Measurements from ENCODE around the gene DENND1C. TPM values are rescaled to one million over a fixed set of nuclear protein-coding genes. Genes with fewer than 3 reads are reported as not detected.

Gene DENND1C
- total RNA-seq, 2 experiments from 2014 or later, result 40.9 to 68.3 TPM

DNA sequence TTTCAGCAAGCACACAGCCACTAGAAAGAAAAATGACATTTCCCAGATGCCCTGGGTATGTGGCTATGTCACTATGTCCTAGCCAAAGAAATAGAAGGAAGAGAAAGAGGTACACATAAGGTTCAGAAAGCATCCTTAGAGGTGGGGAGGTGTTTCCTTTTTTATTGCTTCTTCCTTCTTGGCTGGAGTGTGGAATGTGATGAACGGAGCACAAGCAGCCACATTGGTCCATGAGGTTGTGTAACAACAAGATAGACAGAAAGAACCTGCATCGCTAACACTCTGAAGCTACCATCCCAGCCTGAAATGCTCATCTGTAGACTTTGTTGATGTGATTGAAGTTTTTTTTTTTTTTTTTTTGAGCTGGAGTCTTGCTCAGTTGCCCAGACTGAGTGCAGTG is 28.7 kb downstream of the DENND1C start:
- Histone ChIP-seq H3K4me1 (ENCODE audit: insufficient read depth, low read length, poor library complexity, severe bottlenecking) (peaks cover 6% of the 10 kb centered on the region), H4K20me1 (ENCODE audit: insufficient read depth, low read length) (no peaks in the 10 kb centered on the region), H2AFZ (ENCODE audit: low read length) (no peak overlapping the region), H3K79me2 (ENCODE audit: insufficient read depth, low read depth, low read length) (no peaks in the 10 kb centered on the region), H3K4me2 (ENCODE audit: low read length) (no peak overlapping the region), H3K9me3 (ENCODE audit: low read length) (peaks cover 25% of the 10 kb centered on the region), H3K27ac (ENCODE audit: low read depth, low read length, poor library complexity, severe bottlenecking) (no peak overlapping the region), H3K9me2 (ENCODE audit: insufficient read depth, low read length) (no peaks in the 10 kb centered on the region), H3K36me3 (ENCODE audit: insufficient read depth, low read length) (peaks cover 79% of the 10 kb centered on the region), H3K4me3 (ENCODE audit: low read depth, low read length, poor library complexity, severe bottlenecking) (no peak overlapping the region)
- TSS peak; percentile 24 for BruUV-seq (replicated peaks)
- TF ChIP-seq, protein P1, sequence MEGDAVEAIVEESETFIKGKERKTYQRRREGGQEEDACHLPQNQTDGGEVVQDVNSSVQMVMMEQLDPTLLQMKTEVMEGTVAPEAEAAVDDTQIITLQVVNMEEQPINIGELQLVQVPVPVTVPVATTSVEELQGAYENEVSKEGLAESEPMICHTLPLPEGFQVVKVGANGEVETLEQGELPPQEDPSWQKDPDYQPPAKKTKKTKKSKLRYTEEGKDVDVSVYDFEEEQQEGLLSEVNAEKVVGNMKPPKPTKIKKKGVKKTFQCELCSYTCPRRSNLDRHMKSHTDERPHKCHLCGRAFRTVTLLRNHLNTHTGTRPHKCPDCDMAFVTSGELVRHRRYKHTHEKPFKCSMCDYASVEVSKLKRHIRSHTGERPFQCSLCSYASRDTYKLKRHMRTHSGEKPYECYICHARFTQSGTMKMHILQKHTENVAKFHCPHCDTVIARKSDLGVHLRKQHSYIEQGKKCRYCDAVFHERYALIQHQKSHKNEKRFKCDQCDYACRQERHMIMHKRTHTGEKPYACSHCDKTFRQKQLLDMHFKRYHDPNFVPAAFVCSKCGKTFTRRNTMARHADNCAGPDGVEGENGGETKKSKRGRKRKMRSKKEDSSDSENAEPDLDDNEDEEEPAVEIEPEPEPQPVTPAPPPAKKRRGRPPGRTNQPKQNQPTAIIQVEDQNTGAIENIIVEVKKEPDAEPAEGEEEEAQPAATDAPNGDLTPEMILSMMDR (conservative IDR thresholded peaks at IDR 0.05; ENCODE audit: low read length), result no peak
- TF ChIP-seq EZH2phosphoT487 (IDR thresholded peaks at IDR 0.05; ENCODE audit: borderline replicate concordance, low read depth, low read length), result no peak
- POLR2A ChIA-PET, result interaction anchor here (0.8 kb wide), 1 partner anchor 156 kb away, joined by 5 read pairs; no protein-coding TSS in a partner anchor
- DNase-seq (ENCODE audit: low spot score), result no peak
- intact Hi-C loops (cut with micrococcal nuclease; ENCODE audit: unreplicated experiment), result no loop called here
- CTCF ChIA-PET (ENCODE audit: unreplicated experiment), result no interaction called here

DNA sequence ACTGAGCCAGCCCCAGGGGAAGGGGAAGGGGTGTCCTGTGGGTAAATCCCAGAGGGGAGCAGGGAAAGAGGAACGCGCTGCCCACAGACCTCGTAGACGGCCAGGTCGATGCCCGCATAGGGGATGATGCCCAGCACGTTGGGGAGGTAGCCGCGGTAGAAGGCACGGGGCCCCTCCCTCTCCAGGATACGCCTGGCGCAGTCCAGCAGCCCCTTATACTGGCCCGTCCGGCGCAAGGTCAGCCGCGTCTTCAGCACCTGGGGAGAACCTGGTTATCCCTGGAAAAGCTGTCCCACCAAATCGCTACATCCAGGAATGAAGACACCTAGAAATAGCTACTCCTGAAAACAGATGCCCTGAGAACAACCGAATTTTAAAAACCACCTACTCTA is 29.4 kb downstream of the DENND1C start:
- TF ChIP-seq EZH2phosphoT487 (IDR thresholded peaks at IDR 0.05; ENCODE audit: borderline replicate concordance, low read depth, low read length), result no peak
- TF ChIP-seq, protein P1 (conservative IDR thresholded peaks at IDR 0.05; ENCODE audit: low read length), result no peak
- Histone ChIP-seq H3K79me2 (ENCODE audit: insufficient read depth, low read depth, low read length) (no peaks in the 10 kb centered on the region), H3K4me2 (ENCODE audit: low read length) (no peak overlapping the region), H2AFZ (ENCODE audit: low read length) (no peak overlapping the region), H3K9me3 (ENCODE audit: low read length) (peaks cover 25% of the 10 kb centered on the region), H3K4me3 (ENCODE audit: low read depth, low read length, poor library complexity, severe bottlenecking) (no peak overlapping the region), H3K36me3 (ENCODE audit: insufficient read depth, low read length) (peaks cover 79% of the 10 kb centered on the region), H4K20me1 (ENCODE audit: insufficient read depth, low read length) (no peaks in the 10 kb centered on the region), H3K27ac (ENCODE audit: low read depth, low read length, poor library complexity, severe bottlenecking) (no peak overlapping the region), H3K9me2 (ENCODE audit: insufficient read depth, low read length) (no peaks in the 10 kb centered on the region), H3K4me1 (ENCODE audit: insufficient read depth, low read length, poor library complexity, severe bottlenecking) (no peaks in the 10 kb centered on the region)
- POLR2A ChIA-PET, result interaction anchor here (0.7 kb wide), 1 partner anchor 77 kb away, joined by 3 read pairs; no protein-coding TSS in a partner anchor
- no TSS peak for BruUV-seq (replicated peaks)
- CTCF ChIA-PET (ENCODE audit: unreplicated experiment), result no interaction called here
- intact Hi-C loops (cut with micrococcal nuclease; ENCODE audit: unreplicated experiment), result no loop called here
- DNase-seq (ENCODE audit: low spot score), result no peak

DNA sequence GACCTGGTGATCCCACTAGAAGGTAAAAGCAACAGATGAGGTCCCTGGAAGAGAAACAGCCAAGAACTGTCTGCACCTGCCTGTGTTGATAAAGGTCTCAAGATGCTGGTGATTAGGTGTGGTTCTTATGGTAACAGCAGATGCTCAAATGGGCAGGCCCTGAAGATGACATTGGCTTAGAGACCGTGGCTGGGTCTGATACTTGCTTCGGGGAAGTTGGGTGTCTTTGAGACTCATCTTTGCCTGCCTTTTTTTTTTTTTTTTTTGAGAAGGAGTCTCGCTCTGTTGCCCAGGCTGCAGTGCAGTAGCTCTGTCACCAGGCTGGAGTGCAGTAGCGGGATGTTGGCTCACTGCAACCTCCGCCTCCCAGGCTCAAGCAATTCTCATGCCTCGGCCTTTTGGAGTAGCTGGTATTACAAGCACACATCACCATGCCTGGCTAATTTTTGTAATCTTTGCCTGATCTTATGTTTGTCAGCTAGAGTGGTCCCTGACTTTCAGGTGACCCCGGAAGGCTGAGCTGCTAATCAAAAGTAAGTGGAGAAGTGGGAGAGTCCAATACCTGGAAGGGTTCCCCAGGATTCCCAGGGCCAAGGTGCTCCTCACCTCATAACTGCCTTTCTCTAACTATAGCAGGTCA is 29.9 kb downstream of the DENND1C start:
- no peak overlapping the region for H2AFZ ChIP-seq (ENCODE audit: low read length)
- no peaks in the 10 kb centered on the region for H3K79me2 ChIP-seq (ENCODE audit: insufficient read depth, low read depth, low read length)
- H3K4me3 ChIP-seq (ENCODE audit: low read depth, low read length, poor library complexity, severe bottlenecking), result no peak overlapping the region
- BruUV-seq (replicated peaks), result no TSS peak
- CTCF ChIA-PET (ENCODE audit: unreplicated experiment), result no interaction called here
- TF ChIP-seq, protein P1 (conservative IDR thresholded peaks at IDR 0.05; ENCODE audit: low read length), result no peak
- no peak for TF ChIP-seq EZH2phosphoT487 (IDR thresholded peaks at IDR 0.05; ENCODE audit: borderline replicate concordance, low read depth, low read length)
- peaks cover 25% of the 10 kb centered on the region for H3K9me3 ChIP-seq (ENCODE audit: low read length)
- POLR2A ChIA-PET, result interaction anchor here (0.7 kb wide), 1 partner anchor 77 kb away, joined by 3 read pairs; no protein-coding TSS in a partner anchor
- no peak overlapping the region for H3K27ac ChIP-seq (ENCODE audit: low read depth, low read length, poor library complexity, severe bottlenecking)
- no peaks in the 10 kb centered on the region for H4K20me1 ChIP-seq (ENCODE audit: insufficient read depth, low read length)
- no peak overlapping the region for H3K4me2 ChIP-seq (ENCODE audit: low read length)
- peaks cover 79% of the 10 kb centered on the region for H3K36me3 ChIP-seq (ENCODE audit: insufficient read depth, low read length)
- no peaks in the 10 kb centered on the region for H3K4me1 ChIP-seq (ENCODE audit: insufficient read depth, low read length, poor library complexity, severe bottlenecking)
- no peak for DNase-seq (ENCODE audit: low spot score)
- H3K9me2 ChIP-seq (ENCODE audit: insufficient read depth, low read length), result no peaks in the 10 kb centered on the region
- intact Hi-C loops (cut with micrococcal nuclease; ENCODE audit: unreplicated experiment), result no loop called here

Data from OCI-LY7 (cell line).